Large intestine (tissue), 3 donors: ENCODE data around the gene MTUS2. TPM values are rescaled to one million over a fixed set of nuclear protein-coding genes. Genes with fewer than 3 reads are reported as not detected.

Experiments used
- DNase-seq, 2 donors: peaks; one replicate each; pipeline versions ENCODE4 v3.0.0 to v3.0.0-alpha.2; 2013
- H3K27ac ChIP-seq: one replicate; pipeline ENCODE4 v1.5.1; 2013; ENCODE audit warnings: low read length
- H3K27me3 ChIP-seq: 2 replicates; pipeline ENCODE4 v1.6.1; 2013; ENCODE audit warnings: low read length; ENCODE audit not compliant: control insufficient read depth, insufficient read depth
- H3K36me3 ChIP-seq: 2 replicates; pipeline ENCODE4 v1.6.1; 2013; ENCODE audit warnings: low read length; ENCODE audit not compliant: control insufficient read depth, insufficient read depth
- H3K4me1 ChIP-seq: one replicate; pipeline ENCODE4 v1.6.1; 2013; ENCODE audit warnings: low read length; ENCODE audit not compliant: control insufficient read depth, insufficient read depth
- H3K4me3 ChIP-seq: one replicate; pipeline ENCODE4 v1.5.1; 2013; ENCODE audit warnings: low read length
- H3K9me3 ChIP-seq: one replicate; pipeline ENCODE4 v1.6.1; 2013; ENCODE audit warnings: mild to moderate bottlenecking, low read depth, low read length, moderate library complexity; ENCODE audit not compliant: control insufficient read depth
- WGBS: methylation state at CpG from one replicate; pipeline ENCODE4 v1.1.5; 2013; ENCODE audit warnings: low lambda C conversion rate; ENCODE audit not compliant: insufficient coverage; 5-methylcytosine and 5-hydroxymethylcytosine counted together
- polyA plus RNA-seq: library from polyadenylated mRNA; unstranded; fragments of 120-200 nt; gene quantifications from one replicate; pipeline ENCODE4 v1.2.1, GENCODE V29; 2013

The MTUS2 gene
- polyA plus RNA-seq, 1 donor = 1.9 TPM

GRCh38 chr13:29402166-29402636 is 582.1 kb downstream of the MTUS2 start:
- WGBS = 13% methylated on average over 3 of the region's 5 CpGs
- Histone ChIP-seq H3K36me3 (no peaks in the 10 kb centered on the region), H3K4me3 (no peak overlapping the region), H3K27ac (no peak overlapping the region), H3K4me1 (no peaks in the 10 kb centered on the region), H3K27me3 (peaks cover 18% of the 10 kb centered on the region), H3K9me3 (no peaks in the 10 kb centered on the region)
- peak; percentile 50 to 63 for DNase-seq

- no peaks in the 10 kb centered on the region for H3K36me3 ChIP-seq
- whole genome bisulfite sequencing = no CpG with 5 or more reads among the region's 8 CpGs
- peaks cover 9% of the 10 kb centered on the region for H3K27me3 ChIP-seq
- no peak overlapping the region for H3K27ac ChIP-seq
- DNase-seq = no peak
- H3K9me3 ChIP-seq = no peaks in the 10 kb centered on the region
- no peak overlapping the region for H3K4me3 ChIP-seq
- H3K4me1 ChIP-seq = no peaks in the 10 kb centered on the region
Measured at GRCh38 chr13:29405401-29405800, 585.3 kb downstream of the MTUS2 start.

- 100% methylated on average over 1 of the region's 2 CpGs for WGBS
- no peaks in the 10 kb centered on the region for H3K4me1 ChIP-seq
- H3K9me3 ChIP-seq = no peaks in the 10 kb centered on the region
Measured at GRCh38 chr13:29411481-29411880, 591.3 kb downstream of the MTUS2 start.

GRCh38 chr13:29418026-29418425 is 597.9 kb downstream of the MTUS2 start:
- Histone ChIP-seq H3K4me3 (no peak overlapping the region), H3K36me3 (no peaks in the 10 kb centered on the region), H3K27ac (no peak overlapping the region), H3K4me1 (no peaks in the 10 kb centered on the region), H3K9me3 (no peaks in the 10 kb centered on the region), H3K27me3 (peaks cover 10% of the 10 kb centered on the region)
- no CpG with 5 or more reads among the region's 3 CpGs for WGBS
- DNase-seq = no peak

More at GRCh38 chr13:29411481-29411880, 591.3 kb downstream of the MTUS2 start:
- H3K4me3 ChIP-seq = no peak overlapping the region
- H3K27ac ChIP-seq = no peak overlapping the region
- no peaks in the 10 kb centered on the region for H3K36me3 ChIP-seq
- DNase-seq = no peak
- H3K27me3 ChIP-seq = peaks cover under 1% of the 10 kb centered on the region

GRCh38 chr13:29421118-29421517 is 601.0 kb downstream of the MTUS2 start:
- no peaks in the 10 kb centered on the region for H3K36me3 ChIP-seq
- WGBS = 68% methylated on average over 2 of the region's 3 CpGs
- H3K4me3 ChIP-seq = no peak overlapping the region
- no peak overlapping the region for H3K27ac ChIP-seq
- H3K9me3 ChIP-seq = no peaks in the 10 kb centered on the region
- no peaks in the 10 kb centered on the region for H3K4me1 ChIP-seq
- DNase-seq = peak in 1 of 2 donors; percentile 5
- H3K27me3 ChIP-seq = peaks cover 15% of the 10 kb centered on the region

- no CpG with 5 or more reads among the region's 5 CpGs for WGBS
- no peak overlapping the region for H3K4me3 ChIP-seq
- no peaks in the 10 kb centered on the region for H3K4me1 ChIP-seq
- H3K9me3 ChIP-seq = no peaks in the 10 kb centered on the region
- no peaks in the 10 kb centered on the region for H3K36me3 ChIP-seq
- DNase-seq = no peak
- no peak overlapping the region for H3K27ac ChIP-seq
- H3K27me3 ChIP-seq = peaks cover 24% of the 10 kb centered on the region
Measured at GRCh38 chr13:29422015-29422414, 601.9 kb downstream of the MTUS2 start.

GRCh38 chr13:29423050-29423449 is 602.9 kb downstream of the MTUS2 start:
- Histone ChIP-seq H3K27me3 (peaks cover 32% of the 10 kb centered on the region), H3K27ac (no peak overlapping the region)
- no CpG with 5 or more reads among the region's 1 CpG for WGBS

GRCh38 chr13:29427937-29428309 is 607.8 kb downstream of the MTUS2 start:
- Histone ChIP-seq H3K4me1 (no peaks in the 10 kb centered on the region), H3K27ac (peak overlapping the region; percentile 29), H3K4me3 (peak overlapping the region; percentile 27), H3K9me3 (no peaks in the 10 kb centered on the region), H3K27me3 (peaks cover 49% of the 10 kb centered on the region), H3K36me3 (no peaks in the 10 kb centered on the region)
- WGBS = 20% methylated on average over 1 of the region's 3 CpGs
- no peak for DNase-seq

More at GRCh38 chr13:29423050-29423449, 602.9 kb downstream of the MTUS2 start:
- DNase-seq = no peak
- Histone ChIP-seq H3K36me3 (no peaks in the 10 kb centered on the region), H3K4me3 (no peak overlapping the region), H3K4me1 (no peaks in the 10 kb centered on the region), H3K9me3 (no peaks in the 10 kb centered on the region)

GRCh38 chr13:29428310-29429181 is 608.4 kb downstream of the MTUS2 start:
- peak overlapping the region; percentile 27 for H3K4me3 ChIP-seq
- no peaks in the 10 kb centered on the region for H3K36me3 ChIP-seq
- H3K4me1 ChIP-seq = no peaks in the 10 kb centered on the region
- peaks cover 49% of the 10 kb centered on the region for H3K27me3 ChIP-seq
- peak in 1 of 2 donors; percentile 6 for DNase-seq
- WGBS = no CpG with 5 or more reads among the region's 34 CpGs
- no peaks in the 10 kb centered on the region for H3K9me3 ChIP-seq
- H3K27ac ChIP-seq = peak overlapping the region; percentile 39

GRCh38 chr13:29429286-29429900 is 609.3 kb downstream of the MTUS2 start:
- no peak overlapping the region for H3K27ac ChIP-seq
- no CpG with 5 or more reads among the region's 2 CpGs for WGBS

More at GRCh38 chr13:29429286-29429900, 609.3 kb downstream of the MTUS2 start:
- Histone ChIP-seq H3K4me1 (no peaks in the 10 kb centered on the region), H3K27me3 (peaks cover 49% of the 10 kb centered on the region), H3K36me3 (no peaks in the 10 kb centered on the region), H3K4me3 (peak overlapping the region; percentile 27), H3K9me3 (no peaks in the 10 kb centered on the region)
- no peak for DNase-seq
